Stimulated activated CD8-positive, alpha-beta memory T cell treated with anti-CD3 and anti-CD28 coated beads, Interleukin-7, amount 100 ng/mL, for 24 hours (primary cell): Measurements from ENCODE around the gene OR2V1.
"Not testable (repeated sequence)": the region's sequence is repeated elsewhere in the genome, so short reads cannot be mapped to it uniquely, and the experiment has no call there.

Experiments used
- DNase-seq: peaks from one replicate; pipeline ENCODE4 v3.0.0-alpha.2; 2020; ENCODE audit warnings: low read depth

OR2V1 gene

GRCh38 chr5:181101930-181102674 is 28.9 kb downstream of the OR2V1 start:
- not testable (repeated sequence) for DNase-seq

- not testable (repeated sequence) for DNase-seq
Observed at GRCh38 chr5:181101030-181101641, 29.8 kb downstream of the OR2V1 start.

- no peak for DNase-seq
Observed at GRCh38 chr5:181100121-181100875, 30.7 kb downstream of the OR2V1 start.

- DNase-seq, result no peak
Observed at GRCh38 chr5:181099602-181100086, 31.3 kb downstream of the OR2V1 start.

DNA sequence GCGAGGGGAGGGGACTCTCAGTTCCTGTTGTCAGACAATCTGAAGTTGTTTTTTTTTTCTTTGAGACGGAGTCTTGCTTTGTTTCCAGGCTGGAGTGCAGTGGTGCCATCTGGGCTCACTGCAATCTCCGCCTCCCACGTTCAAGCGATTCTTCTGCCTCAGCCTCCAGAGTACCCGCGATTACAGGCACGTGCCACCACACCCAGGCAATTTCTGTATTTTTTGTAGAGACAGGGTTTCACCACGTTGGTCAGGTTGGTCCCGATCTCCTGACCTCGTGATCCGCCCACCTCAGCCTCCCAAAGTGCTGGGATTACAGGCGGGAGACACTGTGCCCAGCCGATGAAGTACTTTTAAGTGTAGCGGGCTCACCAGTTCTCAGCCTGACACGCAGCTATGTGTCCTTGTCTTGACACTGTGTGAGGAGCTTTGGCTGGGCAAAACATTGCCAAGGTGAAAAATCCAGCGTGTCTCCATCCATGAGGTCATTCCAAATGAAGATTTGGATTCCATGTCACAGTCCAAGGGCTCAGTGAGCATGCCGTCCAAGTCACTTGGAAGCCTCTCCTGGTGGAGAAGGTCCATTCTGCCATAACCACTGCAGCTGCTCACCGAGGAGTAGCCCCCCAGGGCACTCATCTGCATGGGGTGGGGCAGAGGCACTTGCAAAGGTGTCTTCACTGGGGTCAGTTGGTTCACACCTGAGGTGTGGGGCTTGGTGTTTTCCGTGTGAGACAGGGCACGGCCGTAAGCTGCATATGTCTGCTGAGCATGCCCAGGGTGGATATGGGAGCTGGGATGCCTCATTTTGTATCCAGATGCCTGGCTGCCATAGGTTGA is 32.0 kb downstream of the OR2V1 start:
- no peak for DNase-seq

DNA sequence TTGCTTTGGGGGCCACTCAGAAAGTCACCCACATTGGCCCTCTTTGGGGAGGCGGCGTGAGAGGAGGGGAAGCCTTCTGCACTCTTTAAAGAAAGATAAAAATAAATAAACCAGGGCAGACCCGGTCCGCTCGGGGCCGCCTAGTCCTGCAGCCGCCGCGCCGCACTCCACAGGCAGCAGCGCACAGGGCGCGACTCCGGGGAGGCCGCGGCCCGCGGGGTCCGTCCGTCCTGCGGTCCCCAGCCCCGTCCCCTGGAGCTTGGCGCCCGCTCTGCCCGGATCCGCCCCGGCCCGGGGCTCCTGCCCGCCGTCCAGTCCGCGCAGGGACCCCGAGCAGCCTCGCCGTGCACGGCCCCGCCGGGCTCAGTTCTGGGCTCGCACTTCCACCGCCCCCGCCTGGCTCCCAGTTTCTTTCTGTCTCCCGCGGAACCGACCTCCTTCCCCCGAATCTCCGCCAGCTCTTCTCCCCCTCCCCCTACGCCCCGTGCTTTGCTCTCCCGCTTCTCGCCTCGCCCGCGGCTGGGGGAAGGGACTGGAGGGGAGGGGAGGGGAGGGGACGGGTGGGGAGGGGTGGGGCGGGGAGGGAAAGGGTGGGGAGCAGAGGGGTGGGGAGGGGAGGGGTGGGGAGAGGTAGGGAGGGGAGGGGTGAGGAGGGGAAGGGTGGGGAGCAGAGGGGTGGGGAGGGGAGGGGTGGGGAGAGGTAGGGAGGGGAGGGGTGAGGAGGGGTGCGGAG is 33.0 kb downstream of the OR2V1 start:
- not testable (repeated sequence) for DNase-seq

GRCh38 chr5:181097383-181097753 is 33.6 kb downstream of the OR2V1 start:
- DNase-seq, result not testable (repeated sequence)

DNA sequence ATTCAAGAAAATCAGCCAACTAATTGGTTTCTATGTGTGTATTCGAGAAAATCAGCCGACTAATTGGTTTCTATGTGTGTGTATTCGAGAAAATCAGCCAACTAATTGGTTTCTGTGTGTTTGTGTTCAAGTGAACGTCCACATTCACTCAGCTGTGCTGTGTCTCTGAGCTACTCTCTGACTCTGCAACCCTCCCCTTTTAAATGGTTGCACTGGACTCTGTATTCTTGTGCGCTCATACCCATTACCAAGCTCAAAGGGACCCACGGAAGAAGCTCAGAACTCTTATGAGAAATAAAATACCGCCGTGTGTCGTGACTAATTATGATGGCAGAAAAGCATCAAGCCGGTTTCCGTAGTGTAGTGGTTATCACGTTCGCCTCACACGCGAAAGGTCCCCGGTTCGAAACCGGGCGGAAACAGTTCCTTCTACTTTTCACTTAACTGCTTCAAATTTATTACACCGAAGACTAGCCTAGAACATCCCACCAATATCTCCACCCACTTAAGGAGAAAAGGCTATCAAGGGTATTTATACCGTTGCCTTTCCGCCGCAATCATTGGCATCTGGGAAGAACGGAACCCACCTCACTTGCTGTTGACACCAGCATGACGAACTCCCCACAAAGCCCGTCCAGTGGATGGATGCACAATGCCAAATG is 34.1 kb downstream of the OR2V1 start:
- DNase-seq, result not testable (repeated sequence)

GRCh38 chr5:181095162-181095561 is 35.8 kb downstream of the OR2V1 start:
- not testable (repeated sequence) for DNase-seq

- no peak for DNase-seq
Observed at GRCh38 chr5:181092428-181092827, 38.5 kb downstream of the OR2V1 start.

DNA sequence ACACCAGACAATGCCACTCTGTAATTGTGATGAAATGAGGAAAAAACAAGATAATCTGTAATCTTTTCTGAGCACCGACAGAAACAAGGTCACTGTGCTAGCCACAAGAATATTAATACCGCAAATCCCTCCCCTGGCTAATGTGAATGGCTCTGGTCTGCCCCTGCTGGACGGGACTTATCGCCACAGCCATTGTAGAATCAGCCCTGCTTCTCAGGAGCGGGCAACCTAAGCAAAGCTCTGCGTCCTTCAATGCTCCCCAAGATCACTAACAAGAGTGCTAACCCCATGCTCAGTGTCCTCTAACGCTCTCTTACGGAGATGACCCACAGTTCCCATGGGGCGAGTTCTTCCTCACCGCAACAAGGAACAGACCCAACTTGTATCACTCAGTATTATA is 42.7 kb downstream of the OR2V1 start:
- no peak for DNase-seq

- DNase-seq, result no peak
Observed at GRCh38 chr5:181087309-181087708, 43.7 kb downstream of the OR2V1 start.

- no peak for DNase-seq
Observed at GRCh38 chr5:181086884-181087205, 44.1 kb downstream of the OR2V1 start.

DNA sequence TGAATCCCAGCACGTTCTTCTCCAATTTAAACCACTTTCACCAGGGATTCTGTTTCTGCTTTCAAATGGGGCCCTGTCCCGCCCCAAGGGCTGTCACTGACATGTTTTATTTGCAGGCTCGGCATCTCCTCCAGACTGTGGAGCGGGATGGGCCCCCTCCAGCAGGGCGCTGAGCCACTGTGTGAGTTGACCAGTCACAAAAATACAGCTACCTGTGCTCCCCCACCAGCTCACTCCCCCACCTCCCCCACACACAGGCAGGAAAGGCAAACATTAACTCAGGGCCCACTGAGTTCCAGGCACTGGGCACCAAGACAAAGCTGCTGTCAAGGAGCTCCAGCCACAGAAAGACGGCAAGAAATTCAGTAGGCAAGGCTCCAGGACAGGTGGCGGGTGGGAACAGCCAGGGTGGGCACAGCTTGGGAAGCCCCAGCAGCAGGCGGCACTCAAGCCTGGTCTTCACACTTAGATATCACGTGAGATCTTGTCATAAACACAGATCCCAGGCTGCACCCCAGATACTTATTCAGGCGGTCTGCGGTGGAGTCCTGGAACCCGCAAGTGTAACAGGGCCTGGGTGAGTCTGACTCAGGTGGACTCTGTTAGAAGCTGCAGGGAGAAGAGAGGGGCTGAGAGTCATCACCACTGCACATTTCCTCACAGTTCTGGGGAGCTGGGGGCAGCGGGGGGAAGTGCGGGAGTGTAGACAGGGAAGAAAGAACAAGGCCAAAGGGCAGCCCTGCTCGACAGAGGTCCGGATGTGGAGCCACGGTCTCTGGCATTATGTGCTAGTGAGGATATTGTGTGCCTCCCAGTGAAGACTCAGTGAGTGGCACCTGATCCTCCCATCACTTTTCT is 44.7 kb downstream of the OR2V1 start:
- DNase-seq, result no peak

DNA sequence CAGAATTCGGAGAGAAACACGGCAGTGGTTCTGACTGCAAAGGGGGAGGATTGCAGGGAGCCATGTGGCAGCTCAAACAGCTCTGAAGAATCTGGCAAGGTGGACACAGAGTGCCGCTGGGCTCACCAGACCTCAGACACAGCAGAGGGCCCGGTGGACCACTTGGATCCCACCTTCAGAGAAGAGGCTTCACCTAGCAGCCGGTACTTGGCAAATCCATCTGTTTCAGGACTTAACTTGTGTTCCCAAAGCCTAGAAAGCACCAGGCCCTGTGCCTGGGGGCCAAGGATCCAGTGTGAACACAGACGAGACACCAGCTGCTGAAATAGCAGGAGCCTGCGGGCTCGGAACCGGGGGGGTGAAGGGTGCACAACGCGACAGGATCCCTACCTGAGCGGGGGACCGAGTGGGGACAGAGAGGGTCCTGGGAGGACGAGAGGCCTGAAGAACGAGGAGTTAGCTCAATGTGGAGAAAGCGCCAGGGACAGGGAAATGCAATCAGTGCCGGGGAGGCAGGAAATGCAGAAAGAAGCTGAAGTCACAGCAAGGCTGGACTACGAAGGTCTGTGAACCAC is 46.3 kb downstream of the OR2V1 start:
- no peak for DNase-seq

- DNase-seq, result no peak
Observed at GRCh38 chr5:181081989-181082388, 49.0 kb downstream of the OR2V1 start.

- no peak for DNase-seq
Observed at GRCh38 chr5:181076920-181077319, 54.0 kb downstream of the OR2V1 start.
